ENCODE results near the gene PARD3. TPM values are rescaled to one million over a fixed set of nuclear protein-coding genes. Genes with fewer than 3 reads are reported as not detected.

The PARD3 gene
- total RNA-seq, 1 donor from 2014 or later, result 37.5 TPM

DNA sequence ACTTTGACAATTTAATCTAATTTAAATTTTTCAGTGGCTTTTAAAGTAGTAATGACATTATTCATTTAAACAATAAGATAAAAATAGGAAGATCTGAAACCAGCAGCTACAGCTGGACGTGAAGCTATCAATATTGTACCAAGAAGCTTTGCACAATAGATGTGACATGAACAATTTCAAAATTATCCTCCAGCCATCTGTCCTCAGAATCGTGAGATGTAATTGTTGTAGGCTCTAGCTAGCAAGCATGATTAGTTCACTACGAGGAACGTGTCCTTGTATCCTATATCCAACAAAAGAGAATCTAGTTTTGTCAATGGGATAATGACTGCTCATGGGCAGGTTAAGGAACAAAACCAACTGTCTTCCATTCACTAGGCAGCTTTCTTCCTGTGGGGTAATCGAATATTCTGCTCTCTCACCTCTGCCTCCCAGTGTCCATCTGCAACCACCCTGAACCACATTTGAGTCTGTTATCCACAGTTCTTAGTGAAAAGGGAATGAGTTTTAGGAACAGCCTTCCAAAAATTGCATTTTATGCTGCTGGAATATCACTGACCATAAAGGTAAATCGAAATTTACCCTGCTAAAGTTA is 247.3 kb downstream of the PARD3 start:
- H3K27ac ChIP-seq, result no peak overlapping the region
- TF ChIP-seq, protein P1, sequence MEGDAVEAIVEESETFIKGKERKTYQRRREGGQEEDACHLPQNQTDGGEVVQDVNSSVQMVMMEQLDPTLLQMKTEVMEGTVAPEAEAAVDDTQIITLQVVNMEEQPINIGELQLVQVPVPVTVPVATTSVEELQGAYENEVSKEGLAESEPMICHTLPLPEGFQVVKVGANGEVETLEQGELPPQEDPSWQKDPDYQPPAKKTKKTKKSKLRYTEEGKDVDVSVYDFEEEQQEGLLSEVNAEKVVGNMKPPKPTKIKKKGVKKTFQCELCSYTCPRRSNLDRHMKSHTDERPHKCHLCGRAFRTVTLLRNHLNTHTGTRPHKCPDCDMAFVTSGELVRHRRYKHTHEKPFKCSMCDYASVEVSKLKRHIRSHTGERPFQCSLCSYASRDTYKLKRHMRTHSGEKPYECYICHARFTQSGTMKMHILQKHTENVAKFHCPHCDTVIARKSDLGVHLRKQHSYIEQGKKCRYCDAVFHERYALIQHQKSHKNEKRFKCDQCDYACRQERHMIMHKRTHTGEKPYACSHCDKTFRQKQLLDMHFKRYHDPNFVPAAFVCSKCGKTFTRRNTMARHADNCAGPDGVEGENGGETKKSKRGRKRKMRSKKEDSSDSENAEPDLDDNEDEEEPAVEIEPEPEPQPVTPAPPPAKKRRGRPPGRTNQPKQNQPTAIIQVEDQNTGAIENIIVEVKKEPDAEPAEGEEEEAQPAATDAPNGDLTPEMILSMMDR (IDR thresholded peaks at IDR 0.05), result no peak
- no peak for DNase-seq (ENCODE audit: low spot score in 2 of 2)
- intact Hi-C loops (cut with DNase I), result no loop called here
- no peak overlapping the region for H3K4me3 ChIP-seq
- no peaks in the 10 kb centered on the region for H3K36me3 ChIP-seq
- no peaks in the 10 kb centered on the region for H3K4me1 ChIP-seq
- no peaks in the 10 kb centered on the region for H3K27me3 ChIP-seq
- H3K9me3 ChIP-seq, result no peaks in the 10 kb centered on the region

DNA sequence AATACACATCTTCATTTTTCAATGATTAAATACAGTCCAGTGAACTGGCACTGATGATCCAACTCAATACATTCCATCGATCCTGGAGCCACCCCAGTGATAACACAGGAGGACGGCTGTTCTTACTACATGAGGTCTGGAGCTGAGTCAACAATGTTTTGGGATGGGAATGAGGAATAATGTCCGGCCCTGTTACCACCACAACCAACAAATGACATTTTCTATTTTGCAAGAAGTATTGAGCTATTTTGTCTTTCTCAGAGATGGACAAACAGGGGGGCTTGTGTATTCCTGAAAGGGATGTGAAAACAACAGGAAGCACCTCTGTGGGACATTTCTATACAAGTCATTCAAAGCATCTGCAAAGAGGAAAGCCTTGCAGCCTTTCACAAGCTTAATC is 249.2 kb downstream of the PARD3 start:
- no peak for DNase-seq (ENCODE audit: low spot score in 2 of 2)
- Histone ChIP-seq H3K4me3 (no peak overlapping the region), H3K9me3 (no peaks in the 10 kb centered on the region), H3K27ac (no peak overlapping the region), H3K4me1 (no peaks in the 10 kb centered on the region), H3K36me3 (no peaks in the 10 kb centered on the region), H3K27me3 (no peaks in the 10 kb centered on the region)
- intact Hi-C loops (cut with DNase I), result no loop called here
- TF ChIP-seq, protein P1 (IDR thresholded peaks at IDR 0.05), result no peak

DNA sequence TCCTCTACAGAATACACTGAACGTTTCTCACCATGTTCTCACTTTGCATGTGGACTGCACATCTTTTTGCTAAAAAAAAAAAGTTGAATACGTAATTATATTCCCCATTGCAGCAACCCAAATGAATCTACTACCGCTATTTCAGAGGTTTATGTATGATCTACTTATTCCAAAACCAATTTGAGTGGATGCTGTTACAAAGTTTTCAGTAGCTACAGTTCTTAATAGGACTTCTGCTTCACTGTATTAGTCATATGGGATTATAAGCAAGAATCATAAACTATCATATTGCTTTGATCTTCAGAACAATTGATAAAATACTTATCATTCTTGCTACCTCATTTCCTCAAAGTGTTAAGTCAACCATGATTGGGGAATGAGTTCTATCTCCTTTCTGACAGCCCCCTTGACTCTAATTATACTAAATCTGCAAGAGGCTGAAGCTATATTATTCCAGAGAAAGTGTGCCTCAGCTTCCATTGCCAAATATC is 257.0 kb downstream of the PARD3 start:
- intact Hi-C loops (cut with DNase I), result no loop called here
- Histone ChIP-seq H3K36me3 (no peaks in the 10 kb centered on the region), H3K9me3 (no peaks in the 10 kb centered on the region), H3K27ac (no peak overlapping the region), H3K4me3 (no peak overlapping the region), H3K27me3 (no peaks in the 10 kb centered on the region), H3K4me1 (no peaks in the 10 kb centered on the region)
- no peak for DNase-seq (ENCODE audit: low spot score in 2 of 2)
- TF ChIP-seq, protein P1 (IDR thresholded peaks at IDR 0.05), result no peak

DNA sequence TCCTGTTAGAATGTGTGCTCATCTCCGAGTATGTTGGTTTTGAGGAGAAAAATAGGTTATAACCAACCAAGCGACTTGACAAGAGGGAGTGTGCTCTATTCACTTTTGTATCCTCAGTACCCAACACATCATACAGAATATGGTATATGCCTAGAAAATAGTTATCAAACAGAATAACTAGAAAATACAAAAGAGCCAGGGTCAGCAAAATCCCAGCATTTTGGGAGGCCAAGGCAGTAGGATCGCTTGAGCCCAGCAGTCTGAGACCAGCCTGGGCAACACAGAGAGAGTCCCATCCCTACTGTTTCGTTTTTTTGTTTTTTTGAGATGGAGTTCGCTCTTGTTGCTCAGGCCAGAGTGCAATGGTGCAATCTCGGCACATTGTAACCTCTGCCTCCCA is 257.9 kb downstream of the PARD3 start:
- Histone ChIP-seq H3K4me3 (no peak overlapping the region), H3K4me1 (no peaks in the 10 kb centered on the region), H3K27ac (no peak overlapping the region), H3K27me3 (no peaks in the 10 kb centered on the region), H3K36me3 (no peaks in the 10 kb centered on the region), H3K9me3 (no peaks in the 10 kb centered on the region)
- TF ChIP-seq, protein P1 (IDR thresholded peaks at IDR 0.05), result no peak
- intact Hi-C loops (cut with DNase I), result no loop called here
- no peak for DNase-seq (ENCODE audit: low spot score in 2 of 2)

DNA sequence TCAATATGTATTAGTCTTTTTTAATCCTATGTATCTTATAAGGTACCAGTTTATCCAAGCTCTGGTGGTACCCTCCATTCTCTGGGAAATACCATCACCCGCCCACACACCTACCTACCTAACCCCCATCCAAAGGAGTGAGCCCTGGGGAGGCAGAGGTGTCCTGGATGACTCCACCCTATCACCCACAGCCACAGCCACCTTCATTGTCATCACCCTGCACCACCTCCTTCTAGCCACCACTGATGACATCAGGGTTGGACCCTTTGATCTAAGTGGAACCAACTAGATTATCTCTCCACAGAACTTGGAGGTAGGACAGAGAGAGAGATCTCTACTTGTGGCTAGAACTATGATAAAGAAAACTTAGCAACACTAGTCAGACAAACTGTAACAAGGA is 259.4 kb downstream of the PARD3 start:
- Histone ChIP-seq H3K27me3 (no peaks in the 10 kb centered on the region), H3K9me3 (no peaks in the 10 kb centered on the region), H3K27ac (no peak overlapping the region), H3K4me1 (no peaks in the 10 kb centered on the region), H3K36me3 (no peaks in the 10 kb centered on the region), H3K4me3 (no peak overlapping the region)
- no peak for DNase-seq (ENCODE audit: low spot score in 2 of 2)
- intact Hi-C loops (cut with DNase I), result no loop called here
- TF ChIP-seq, protein P1 (IDR thresholded peaks at IDR 0.05), result no peak

DNA sequence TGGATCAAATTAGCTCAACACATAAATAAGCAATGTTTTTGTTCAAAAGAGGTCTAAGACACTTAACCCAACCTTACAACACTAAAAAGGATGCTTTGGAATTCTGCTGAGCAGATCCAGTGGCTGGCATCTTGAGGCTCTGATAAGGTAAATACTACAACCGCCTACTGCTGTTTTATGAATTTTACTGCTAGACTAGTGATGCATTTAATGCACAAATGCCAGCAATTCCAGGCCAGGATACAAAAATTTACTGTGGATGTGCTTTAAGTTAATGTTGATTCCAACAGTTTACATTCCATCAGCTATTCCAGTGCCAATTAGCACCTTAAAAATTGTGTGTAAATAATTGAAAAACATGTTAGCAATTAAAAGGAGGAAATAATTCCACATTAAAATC is 261.3 kb downstream of the PARD3 start:
- H3K4me3 ChIP-seq, result no peak overlapping the region
- no peaks in the 10 kb centered on the region for H3K36me3 ChIP-seq
- TF ChIP-seq, protein P1 (IDR thresholded peaks at IDR 0.05), result no peak
- no peaks in the 10 kb centered on the region for H3K9me3 ChIP-seq
- no peaks in the 10 kb centered on the region for H3K27me3 ChIP-seq
- H3K27ac ChIP-seq, result no peak overlapping the region
- DNase-seq (ENCODE audit: low spot score in 2 of 2), result no peak
- no peaks in the 10 kb centered on the region for H3K4me1 ChIP-seq
- intact Hi-C loops (cut with DNase I), result no loop called here
